ENCODE data around the gene HPSE2. TPM values are rescaled to one million over a fixed set of nuclear protein-coding genes. Genes with fewer than 3 reads are reported as not detected.

HPSE2 gene
- total and polyA plus RNA-seq, 2 of the 8 experiments (the other 6 are each of a cell fraction or from before 2014, with no cell fraction given), result 0.41 to 0.58 TPM

- TF ChIP-seq, protein P1, sequence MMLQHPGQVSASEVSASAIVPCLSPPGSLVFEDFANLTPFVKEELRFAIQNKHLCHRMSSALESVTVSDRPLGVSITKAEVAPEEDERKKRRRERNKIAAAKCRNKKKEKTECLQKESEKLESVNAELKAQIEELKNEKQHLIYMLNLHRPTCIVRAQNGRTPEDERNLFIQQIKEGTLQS (IDR thresholded peaks at IDR 0.05; ENCODE audit: insufficient read depth, low read depth, low read length), result no peak
- TF ChIP-seq ASH2L (IDR thresholded peaks at IDR 0.05; ENCODE audit: low read length), result no peak
- TF ChIP-seq, protein P2, sequence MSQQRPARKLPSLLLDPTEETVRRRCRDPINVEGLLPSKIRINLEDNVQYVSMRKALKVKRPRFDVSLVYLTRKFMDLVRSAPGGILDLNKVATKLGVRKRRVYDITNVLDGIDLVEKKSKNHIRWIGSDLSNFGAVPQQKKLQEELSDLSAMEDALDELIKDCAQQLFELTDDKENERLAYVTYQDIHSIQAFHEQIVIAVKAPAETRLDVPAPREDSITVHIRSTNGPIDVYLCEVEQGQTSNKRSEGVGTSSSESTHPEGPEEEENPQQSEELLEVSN (IDR thresholded peaks at IDR 0.05), result no peak
- no peak for TF ChIP-seq SIN3A (conservative IDR thresholded peaks at IDR 0.05 in 1 of 2, IDR thresholded peaks at IDR 0.05 in 1 of 2; ENCODE audit: low read depth in 1 of 2, low read length in 2 of 2)
- TF ChIP-seq SP4 (IDR thresholded peaks at IDR 0.05; ENCODE audit: low read length), result no peak
- TF ChIP-seq SUZ12 (IDR thresholded peaks at IDR 0.05; ENCODE audit: low read length), result no peak
- TF ChIP-seq SIX5 (IDR thresholded peaks at IDR 0.05; ENCODE audit: low read depth, low read length), result no peak
- TF ChIP-seq, protein P3, sequence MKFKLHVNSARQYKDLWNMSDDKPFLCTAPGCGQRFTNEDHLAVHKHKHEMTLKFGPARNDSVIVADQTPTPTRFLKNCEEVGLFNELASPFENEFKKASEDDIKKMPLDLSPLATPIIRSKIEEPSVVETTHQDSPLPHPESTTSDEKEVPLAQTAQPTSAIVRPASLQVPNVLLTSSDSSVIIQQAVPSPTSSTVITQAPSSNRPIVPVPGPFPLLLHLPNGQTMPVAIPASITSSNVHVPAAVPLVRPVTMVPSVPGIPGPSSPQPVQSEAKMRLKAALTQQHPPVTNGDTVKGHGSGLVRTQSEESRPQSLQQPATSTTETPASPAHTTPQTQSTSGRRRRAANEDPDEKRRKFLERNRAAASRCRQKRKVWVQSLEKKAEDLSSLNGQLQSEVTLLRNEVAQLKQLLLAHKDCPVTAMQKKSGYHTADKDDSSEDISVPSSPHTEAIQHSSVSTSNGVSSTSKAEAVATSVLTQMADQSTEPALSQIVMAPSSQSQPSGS (IDR thresholded peaks at IDR 0.05; ENCODE audit: low read length), result no peak
These were observed 551.4 kb downstream of the HPSE2 start (continued) for GRCh38 chr10:98684019-98684899.

All from H1 (cell line).